Measurements from ENCODE around the gene TOMM7.
"Not testable (repeated sequence)": the region's sequence is repeated elsewhere in the genome, so short reads cannot be mapped to it uniquely, and the experiment has no call there.

Gene TOMM7

GRCh38 chr7:22783421-22783820 lies 39.2 kb downstream of the TOMM7 start:
- no peak for DNase-seq (ENCODE audit: low spot score)

DNA sequence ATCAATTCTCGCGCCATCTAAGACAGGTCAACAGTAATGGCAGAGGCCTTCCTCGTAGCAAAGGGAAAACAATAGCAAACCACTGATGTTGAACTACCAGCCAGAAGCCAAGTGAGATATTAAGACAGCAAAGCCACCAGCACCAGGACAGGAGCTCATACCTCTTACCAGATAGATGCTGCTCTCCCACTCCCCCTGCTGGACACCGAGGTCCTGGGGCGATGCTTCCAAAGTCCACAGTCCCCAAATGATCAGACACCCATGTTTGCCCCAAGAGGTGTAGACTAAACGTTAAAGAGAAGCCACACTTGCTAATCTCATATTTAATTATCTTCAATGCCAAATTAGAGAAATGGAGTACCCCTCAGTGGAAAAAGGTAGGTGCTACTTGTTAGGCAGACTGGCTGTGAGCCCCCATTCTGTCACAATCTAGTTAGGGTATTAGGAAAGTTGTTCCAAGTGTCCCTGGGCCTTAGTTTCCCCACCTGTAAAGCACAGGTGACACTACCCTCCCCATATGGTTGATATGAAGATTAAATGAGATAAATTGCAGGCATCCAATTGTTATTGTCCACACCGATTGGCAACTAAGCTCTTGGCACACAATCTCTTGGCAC lies 39.9 kb downstream of the TOMM7 start:
- DNase-seq (ENCODE audit: low spot score), result peak; percentile 68

GRCh38 chr7:22781230-22781711 lies 41.4 kb downstream of the TOMM7 start:
- DNase-seq (ENCODE audit: low spot score), result peak; percentile 64

DNA sequence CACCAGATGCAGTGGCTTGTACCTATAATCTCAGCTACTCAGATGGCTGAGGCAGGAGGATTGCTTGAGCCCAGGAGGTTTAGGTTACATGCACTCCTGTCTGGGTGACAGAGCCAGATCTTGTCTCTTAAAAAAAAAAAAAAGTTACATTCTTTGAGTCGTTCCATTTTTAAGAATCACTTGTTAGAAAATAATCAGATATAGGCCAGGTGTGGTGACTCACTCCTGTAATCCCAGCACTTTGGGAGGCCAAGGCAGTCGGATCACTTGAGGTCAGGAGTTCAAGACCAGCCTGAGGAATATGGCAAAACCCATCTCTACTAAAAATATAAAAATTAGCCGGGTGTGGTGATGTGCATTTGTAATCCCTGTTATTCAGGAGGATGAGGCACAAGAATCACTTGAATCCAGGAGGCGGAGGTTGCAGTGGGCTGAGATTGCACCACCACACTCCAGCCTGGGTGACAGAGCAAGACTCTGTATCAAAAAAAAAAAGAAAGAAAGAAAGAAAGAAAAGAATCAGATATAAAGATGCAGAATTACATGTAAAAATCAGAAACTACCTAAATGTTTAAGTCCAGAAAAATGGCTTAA lies 42.8 kb downstream of the TOMM7 start:
- not testable (repeated sequence) for DNase-seq (ENCODE audit: low spot score)

DNA sequence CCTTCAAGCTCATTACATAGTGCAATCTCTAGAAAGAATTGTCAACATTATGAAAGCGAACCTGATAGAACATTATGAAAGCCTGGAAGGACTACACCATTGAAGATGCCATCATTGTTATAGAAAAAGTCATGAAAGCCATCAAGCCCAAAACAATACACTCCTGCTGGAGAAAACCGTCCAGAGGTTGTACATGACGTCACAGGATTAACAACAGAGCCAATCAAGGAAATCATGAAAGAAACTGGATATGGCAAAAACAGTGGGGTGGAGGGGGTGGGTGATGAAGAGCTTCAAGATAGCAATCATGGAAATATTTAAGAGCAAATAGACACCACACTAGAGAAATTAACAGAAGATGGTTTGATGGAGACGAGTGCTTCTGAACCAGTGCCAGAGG lies 45.7 kb downstream of the TOMM7 start:
- DNase-seq (ENCODE audit: low spot score), result no peak

DNA sequence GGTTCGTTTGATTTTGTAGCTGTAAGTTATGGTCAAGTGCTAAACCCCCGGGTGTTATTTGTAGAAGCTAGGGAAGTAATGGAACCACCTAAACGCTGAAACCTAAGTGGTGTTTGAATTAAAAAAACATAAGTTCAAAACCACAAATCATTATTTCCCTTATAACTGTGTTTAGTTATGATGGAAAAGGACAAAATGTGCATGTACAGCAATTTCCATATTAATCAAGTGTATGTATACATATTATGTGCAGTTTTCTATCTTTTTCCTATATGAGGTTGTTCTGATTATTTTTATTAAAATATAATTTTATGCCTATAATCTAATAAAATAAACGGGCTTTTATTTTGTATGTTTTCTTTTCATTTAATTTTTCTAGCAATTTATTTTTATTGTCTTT lies 49.8 kb downstream of the TOMM7 start:
- no peak for DNase-seq (ENCODE audit: low spot score)

DNA sequence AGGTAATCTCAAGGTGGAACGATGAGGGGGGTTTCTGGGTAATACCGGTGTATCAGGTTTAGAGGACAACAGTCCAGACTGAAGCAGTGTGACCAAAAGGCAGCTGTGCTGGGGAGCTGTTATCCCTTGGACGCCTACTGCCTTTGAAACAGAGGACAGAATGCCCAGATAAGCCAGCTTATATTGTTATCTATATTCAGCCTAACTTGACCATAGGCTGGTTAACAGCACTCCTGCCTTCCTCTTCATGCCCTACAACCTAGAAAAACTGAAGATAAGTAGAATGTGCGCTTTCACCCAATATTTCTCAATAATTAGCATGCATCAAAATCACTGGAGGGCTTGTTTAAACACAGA lies 50.8 kb downstream of the TOMM7 start:
- DNase-seq (ENCODE audit: low spot score), result no peak

DNA sequence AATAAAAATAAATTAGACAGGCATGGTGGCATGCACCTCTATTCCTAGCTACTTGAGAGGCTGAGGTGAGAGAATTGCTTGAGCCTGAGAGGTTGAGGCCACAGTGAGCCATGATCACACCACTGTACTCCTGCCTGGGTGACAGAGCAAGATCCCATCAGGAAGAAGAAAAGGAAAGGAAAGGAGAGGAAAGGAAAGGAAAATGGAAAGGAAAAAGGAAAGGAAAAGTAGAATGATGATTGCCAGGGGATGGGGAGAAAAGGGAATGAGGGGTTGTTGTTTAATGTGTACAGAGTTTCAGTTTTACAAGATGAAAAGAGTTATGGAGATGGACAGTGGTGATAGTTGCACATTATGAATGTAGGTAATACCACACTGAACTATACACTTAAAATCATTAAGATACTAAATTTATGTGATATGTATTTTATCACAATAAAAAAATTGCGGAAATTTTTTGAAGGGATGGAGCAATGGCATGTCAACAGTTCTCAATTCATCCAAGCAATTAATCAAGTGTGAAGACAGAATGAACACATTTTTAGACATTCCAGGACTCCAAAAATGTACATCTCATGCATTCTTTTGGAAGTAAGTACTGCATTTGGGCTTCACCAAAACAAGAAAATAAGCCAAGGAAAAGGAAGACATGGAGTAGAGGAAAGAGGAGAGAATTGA lies 51.3 kb downstream of the TOMM7 start:
- no peak for DNase-seq (ENCODE audit: low spot score)

GRCh38 chr7:22765609-22766008 lies 57.0 kb downstream of the TOMM7 start:
- no peak for DNase-seq (ENCODE audit: low spot score)
